Measurements from ENCODE around the gene OPRL1.

Gene OPRL1

DNA sequence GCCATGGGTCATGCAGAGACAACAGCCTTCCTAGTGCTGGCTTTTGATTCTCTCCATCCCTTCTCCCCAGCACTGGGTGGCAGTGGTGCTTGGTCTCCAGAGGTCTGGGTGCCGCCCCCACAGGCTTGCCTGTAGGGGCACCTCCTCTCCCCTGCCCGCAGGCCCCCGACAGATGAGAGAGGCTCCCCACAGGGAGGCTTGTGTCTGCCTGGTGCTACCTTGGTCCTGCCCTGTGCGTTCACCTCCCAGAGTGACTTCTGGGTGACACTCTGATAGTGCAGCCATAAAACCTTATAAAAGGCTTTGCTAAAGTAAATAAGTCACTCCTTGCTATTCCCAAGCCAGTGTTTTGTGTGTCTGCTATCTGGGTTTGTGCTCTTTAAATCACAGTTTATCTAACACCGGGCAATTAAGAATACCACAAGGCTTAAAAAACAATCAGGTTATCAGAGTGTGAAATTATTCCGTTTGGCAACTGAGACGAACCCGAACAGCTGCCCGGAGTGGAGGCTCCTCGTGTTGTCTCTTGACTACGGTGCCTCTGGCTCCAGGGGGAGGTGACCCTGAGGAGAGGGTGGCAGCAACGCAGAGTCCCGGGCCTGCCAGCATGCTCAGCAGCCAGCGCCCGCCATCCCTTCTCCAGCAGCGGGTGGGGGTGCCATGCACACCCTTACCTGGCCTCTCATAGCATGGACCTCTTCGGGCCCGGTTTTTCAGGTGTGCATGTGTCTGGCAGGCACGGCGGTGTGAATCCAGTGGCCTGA lies 49.3 kb upstream of the OPRL1 start (continued):
- TF ChIP-seq, protein P1, sequence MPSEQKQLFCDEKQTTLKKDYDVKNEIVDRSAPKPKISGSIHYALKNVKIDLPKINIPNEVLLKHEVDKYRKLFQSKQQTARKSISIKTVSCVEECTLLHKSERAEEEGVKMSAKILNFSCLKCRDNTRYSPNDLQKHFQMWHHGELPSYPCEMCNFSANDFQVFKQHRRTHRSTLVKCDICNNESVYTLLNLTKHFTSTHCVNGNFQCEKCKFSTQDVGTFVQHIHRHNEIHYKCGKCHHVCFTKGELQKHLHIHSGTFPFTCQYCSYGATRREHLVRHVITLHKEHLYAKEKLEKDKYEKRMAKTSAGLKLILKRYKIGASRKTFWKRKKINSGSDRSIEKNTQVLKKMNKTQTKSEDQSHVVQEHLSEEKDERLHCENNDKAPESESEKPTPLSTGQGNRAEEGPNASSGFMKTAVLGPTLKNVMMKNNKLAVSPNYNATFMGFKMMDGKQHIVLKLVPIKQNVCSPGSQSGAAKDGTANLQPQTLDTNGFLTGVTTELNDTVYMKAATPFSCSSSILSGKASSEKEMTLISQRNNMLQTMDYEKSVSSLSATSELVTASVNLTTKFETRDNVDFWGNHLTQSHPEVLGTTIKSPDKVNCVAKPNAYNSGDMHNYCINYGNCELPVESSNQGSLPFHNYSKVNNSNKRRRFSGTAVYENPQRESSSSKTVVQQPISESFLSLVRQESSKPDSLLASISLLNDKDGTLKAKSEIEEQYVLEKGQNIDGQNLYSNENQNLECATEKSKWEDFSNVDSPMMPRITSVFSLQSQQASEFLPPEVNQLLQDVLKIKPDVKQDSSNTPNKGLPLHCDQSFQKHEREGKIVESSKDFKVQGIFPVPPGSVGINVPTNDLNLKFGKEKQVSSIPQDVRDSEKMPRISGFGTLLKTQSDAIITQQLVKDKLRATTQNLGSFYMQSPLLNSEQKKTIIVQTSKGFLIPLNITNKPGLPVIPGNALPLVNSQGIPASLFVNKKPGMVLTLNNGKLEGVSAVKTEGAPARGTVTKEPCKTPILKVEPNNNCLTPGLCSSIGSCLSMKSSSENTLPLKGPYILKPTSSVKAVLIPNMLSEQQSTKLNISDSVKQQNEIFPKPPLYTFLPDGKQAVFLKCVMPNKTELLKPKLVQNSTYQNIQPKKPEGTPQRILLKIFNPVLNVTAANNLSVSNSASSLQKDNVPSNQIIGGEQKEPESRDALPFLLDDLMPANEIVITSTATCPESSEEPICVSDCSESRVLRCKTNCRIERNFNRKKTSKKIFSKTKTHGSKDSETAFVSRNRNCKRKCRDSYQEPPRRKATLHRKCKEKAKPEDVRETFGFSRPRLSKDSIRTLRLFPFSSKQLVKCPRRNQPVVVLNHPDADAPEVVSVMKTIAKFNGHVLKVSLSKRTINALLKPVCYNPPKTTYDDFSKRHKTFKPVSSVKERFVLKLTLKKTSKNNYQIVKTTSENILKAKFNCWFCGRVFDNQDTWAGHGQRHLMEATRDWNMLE (tag by site-specific recombination; conservative IDR thresholded peaks at IDR 0.05; ENCODE audit: low read depth), result no peak
- no peak for TF ChIP-seq ZNF211 (tag by site-specific recombination; IDR thresholded peaks at IDR 0.05; ENCODE audit: low read depth)
- peak; percentile 88 for TF ChIP-seq OVOL3 (tag by site-specific recombination; IDR thresholded peaks at IDR 0.05)
- TF ChIP-seq, protein P2, sequence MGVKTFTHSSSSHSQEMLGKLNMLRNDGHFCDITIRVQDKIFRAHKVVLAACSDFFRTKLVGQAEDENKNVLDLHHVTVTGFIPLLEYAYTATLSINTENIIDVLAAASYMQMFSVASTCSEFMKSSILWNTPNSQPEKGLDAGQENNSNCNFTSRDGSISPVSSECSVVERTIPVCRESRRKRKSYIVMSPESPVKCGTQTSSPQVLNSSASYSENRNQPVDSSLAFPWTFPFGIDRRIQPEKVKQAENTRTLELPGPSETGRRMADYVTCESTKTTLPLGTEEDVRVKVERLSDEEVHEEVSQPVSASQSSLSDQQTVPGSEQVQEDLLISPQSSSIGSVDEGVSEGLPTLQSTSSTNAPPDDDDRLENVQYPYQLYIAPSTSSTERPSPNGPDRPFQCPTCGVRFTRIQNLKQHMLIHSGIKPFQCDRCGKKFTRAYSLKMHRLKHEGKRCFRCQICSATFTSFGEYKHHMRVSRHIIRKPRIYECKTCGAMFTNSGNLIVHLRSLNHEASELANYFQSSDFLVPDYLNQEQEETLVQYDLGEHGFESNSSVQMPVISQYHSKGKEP (tag by site-specific recombination; IDR thresholded peaks at IDR 0.05), result 0 out of 2 replicates have a peak, but pooled peaks have one; percentile 29
- 0 out of 2 replicates have a peak, but pooled peaks have one; percentile 13 for TF ChIP-seq ZNF19 (tag by site-specific recombination; IDR thresholded peaks at IDR 0.05; ENCODE audit: low read depth)
- TF ChIP-seq GFI1B (tag by site-specific recombination; IDR thresholded peaks at IDR 0.05), result peak; percentile 89
- TF ChIP-seq ZFP69B (tag by site-specific recombination; IDR thresholded peaks at IDR 0.05), result 0 out of 2 replicates have a peak, but pooled peaks have one; percentile 29
- no peak for TF ChIP-seq ZNF23 (tag by site-specific recombination; IDR thresholded peaks at IDR 0.05; ENCODE audit: borderline replicate concordance)
- no peak for TF ChIP-seq ZNF585B (tag by site-specific recombination; IDR thresholded peaks at IDR 0.05)
- no peak for TF ChIP-seq ZNF677 (tag by site-specific recombination; IDR thresholded peaks at IDR 0.05)
- peak; percentile 99 for TF ChIP-seq OSR2 (tag by site-specific recombination; IDR thresholded peaks at IDR 0.05)
- no peak for TF ChIP-seq ZNF266 (tag by site-specific recombination; IDR thresholded peaks at IDR 0.05; ENCODE audit: low read depth)
- TF ChIP-seq ZSCAN16 (tag by site-specific recombination; IDR thresholded peaks at IDR 0.05), result no peak
- 0 out of 2 replicates have a peak, but pooled peaks have one; percentile 18 for TF ChIP-seq ZBTB17 (tag by site-specific recombination; IDR thresholded peaks at IDR 0.05)
- TF ChIP-seq ZNF335 (tag by site-specific recombination; conservative IDR thresholded peaks at IDR 0.05), result no peak
- no peak for TF ChIP-seq ZNF560 (tag by site-specific recombination; IDR thresholded peaks at IDR 0.05; ENCODE audit: borderline replicate concordance)
- TF ChIP-seq, protein P3, sequence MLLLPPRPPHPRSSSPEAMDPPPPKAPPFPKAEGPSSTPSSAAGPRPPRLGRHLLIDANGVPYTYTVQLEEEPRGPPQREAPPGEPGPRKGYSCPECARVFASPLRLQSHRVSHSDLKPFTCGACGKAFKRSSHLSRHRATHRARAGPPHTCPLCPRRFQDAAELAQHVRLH (tag by site-specific recombination; IDR thresholded peaks at IDR 0.05), result peak; percentile 96
- TF ChIP-seq ZNF623 (tag by site-specific recombination; IDR thresholded peaks at IDR 0.05), result no peak
- TF ChIP-seq ZNF132 (tag by site-specific recombination; IDR thresholded peaks at IDR 0.05; ENCODE audit: borderline replicate concordance), result no peak
- TF ChIP-seq SP3 (tag by site-specific recombination; IDR thresholded peaks at IDR 0.05), result no peak
- TF ChIP-seq ZNF670 (tag by site-specific recombination; IDR thresholded peaks at IDR 0.05; ENCODE audit: low read depth), result no peak
- TF ChIP-seq KLF8 (tag by site-specific recombination; IDR thresholded peaks at IDR 0.05), result peak; percentile 88
- TF ChIP-seq ZNF510 (tag by site-specific recombination; IDR thresholded peaks at IDR 0.05; ENCODE audit: insufficient replicate concordance), result no peak
- no peak for TF ChIP-seq ZBTB1 (tag by site-specific recombination; IDR thresholded peaks at IDR 0.05)
- TF ChIP-seq BCL11B (tag by site-specific recombination; IDR thresholded peaks at IDR 0.05; ENCODE audit: low read depth), result no peak
- no peak for TF ChIP-seq RBAK (tag by site-specific recombination; IDR thresholded peaks at IDR 0.05)
- TF ChIP-seq, protein P4, sequence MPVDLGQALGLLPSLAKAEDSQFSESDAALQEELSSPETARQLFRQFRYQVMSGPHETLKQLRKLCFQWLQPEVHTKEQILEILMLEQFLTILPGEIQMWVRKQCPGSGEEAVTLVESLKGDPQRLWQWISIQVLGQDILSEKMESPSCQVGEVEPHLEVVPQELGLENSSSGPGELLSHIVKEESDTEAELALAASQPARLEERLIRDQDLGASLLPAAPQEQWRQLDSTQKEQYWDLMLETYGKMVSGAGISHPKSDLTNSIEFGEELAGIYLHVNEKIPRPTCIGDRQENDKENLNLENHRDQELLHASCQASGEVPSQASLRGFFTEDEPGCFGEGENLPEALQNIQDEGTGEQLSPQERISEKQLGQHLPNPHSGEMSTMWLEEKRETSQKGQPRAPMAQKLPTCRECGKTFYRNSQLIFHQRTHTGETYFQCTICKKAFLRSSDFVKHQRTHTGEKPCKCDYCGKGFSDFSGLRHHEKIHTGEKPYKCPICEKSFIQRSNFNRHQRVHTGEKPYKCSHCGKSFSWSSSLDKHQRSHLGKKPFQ (tag by site-specific recombination; IDR thresholded peaks at IDR 0.05), result peak; percentile 81
- no peak for TF ChIP-seq MYNN (tag by site-specific recombination; IDR thresholded peaks at IDR 0.05; ENCODE audit: borderline replicate concordance)
- TF ChIP-seq ZFP41 (tag by site-specific recombination; IDR thresholded peaks at IDR 0.05; ENCODE audit: borderline replicate concordance), result no peak
- TF ChIP-seq ZEB2 (tag by site-specific recombination; IDR thresholded peaks at IDR 0.05), result 0 out of 2 replicates have a peak, but pooled peaks have one; percentile 18
- no peak for TF ChIP-seq ZFHX2 (tag by site-specific recombination; conservative IDR thresholded peaks at IDR 0.05)
- TF ChIP-seq GLI2 (tag by site-specific recombination; IDR thresholded peaks at IDR 0.05; ENCODE audit: borderline replicate concordance, low read depth), result peak; percentile 94
- no peak for TF ChIP-seq SCRT2 (tag by site-specific recombination; IDR thresholded peaks at IDR 0.05)

Measured in HEK293 (cell line).